GM18870 (cell line): Measurements from ENCODE around the gene TPP2.

Experiments used
- ATAC-seq: cut with Tn5 transposase; IDR thresholded peaks from one replicate; pipeline ENCODE4 v1.9.1; 2021; ENCODE audit warnings: moderate library complexity; ENCODE audit not compliant: unreplicated experiment

The TPP2 gene

DNA sequence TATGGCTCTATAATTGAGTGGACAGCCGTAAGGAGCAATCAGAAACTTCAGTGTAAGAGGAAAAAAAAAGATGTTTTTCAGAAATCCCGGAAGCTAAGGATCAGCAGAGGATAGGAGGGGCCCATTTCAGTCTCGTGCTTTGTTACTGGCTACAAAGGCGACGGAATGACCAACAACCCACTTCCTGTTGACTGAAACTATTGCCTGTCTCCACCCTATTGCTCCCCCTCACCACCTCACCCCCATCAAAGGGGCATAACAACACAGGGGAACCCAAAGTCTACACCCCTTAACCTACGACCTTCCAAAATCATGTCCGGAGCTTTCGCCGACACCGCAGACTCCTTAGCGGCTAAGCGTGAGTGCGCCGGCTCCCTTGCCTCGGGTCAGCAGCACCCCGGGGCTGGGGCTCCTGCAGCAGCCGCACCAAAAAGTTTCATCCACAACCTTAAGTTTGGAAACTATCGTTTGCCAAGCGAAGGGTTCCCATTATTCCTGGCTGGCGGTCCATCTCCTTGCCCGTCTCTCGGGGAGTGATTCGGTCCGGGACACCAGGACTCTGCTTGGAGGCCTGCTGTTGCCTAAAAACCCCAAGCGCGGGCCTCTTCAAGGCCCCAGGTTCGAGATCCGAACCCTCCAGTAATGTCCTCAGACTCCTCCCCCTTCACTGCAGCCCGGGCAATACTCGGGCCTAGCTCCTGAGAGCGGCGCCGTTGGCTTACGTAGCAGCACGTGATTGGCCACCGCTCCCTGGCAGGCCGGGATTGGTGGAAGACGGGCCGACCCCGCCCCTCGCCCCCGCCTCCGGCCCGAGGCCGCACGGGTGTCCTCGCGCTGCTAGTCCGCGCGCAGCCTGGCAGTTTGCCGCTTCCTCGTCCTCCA is at the start of gene TPP2:
Gene TPP2, plus strand, starts transcription at position 840 of the 882 bp plus-strand sequence. CDS start 53 bp downstream, outside the sequence.
- ATAC-seq: peak; percentile 73

- no peak for ATAC-seq
Measured at GRCh38 chr13:102548811-102549210, 48.0 kb upstream of the TPP2 start.

GRCh38 chr13:102550507-102550906 is 46.3 kb upstream of the TPP2 start:
- no peak for ATAC-seq

- ATAC-seq: no peak
Measured at GRCh38 chr13:102555914-102556553, 40.8 kb upstream of the TPP2 start.

DNA sequence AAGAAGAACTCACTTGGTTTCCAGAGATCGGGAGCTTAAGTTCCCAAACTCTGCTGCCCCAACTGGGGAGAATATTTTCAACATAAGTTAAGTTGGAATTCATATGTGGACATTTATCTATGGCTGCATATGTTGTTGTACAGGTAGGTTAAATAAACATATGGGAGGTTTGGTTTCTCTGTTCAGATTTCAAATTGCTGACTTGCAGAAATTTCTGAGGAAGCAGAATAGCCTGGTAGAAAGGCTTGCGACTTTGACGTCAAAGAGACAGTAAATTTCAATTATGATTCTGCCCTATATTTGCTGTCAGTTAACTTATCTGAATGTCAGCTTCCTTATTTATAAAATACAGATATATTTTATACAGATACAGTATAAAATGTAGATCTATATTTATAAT is 40.0 kb upstream of the TPP2 start:
- no peak for ATAC-seq

DNA sequence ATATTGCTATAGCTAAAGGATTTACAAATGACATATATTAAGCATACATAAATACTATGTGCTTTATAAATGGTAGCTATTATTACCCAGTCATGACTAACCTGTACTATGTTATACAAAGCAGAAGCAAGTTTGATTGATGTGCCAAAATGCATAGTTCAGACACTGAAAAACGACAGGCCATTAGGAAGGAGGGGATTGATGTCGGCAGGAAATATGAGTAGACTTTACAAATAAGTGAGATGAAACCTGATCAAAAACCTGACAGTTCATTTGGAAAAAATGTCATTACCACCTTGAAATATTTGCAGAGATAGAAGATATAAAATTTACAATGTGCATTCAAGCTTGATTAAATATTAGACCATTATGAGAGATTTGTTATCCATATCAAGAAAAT is 38.8 kb upstream of the TPP2 start:
- no peak for ATAC-seq

- ATAC-seq: no peak
Measured at GRCh38 chr13:102561933-102562332, 34.9 kb upstream of the TPP2 start.

- no peak for ATAC-seq
Measured at GRCh38 chr13:102563267-102563666, 33.5 kb upstream of the TPP2 start.

DNA sequence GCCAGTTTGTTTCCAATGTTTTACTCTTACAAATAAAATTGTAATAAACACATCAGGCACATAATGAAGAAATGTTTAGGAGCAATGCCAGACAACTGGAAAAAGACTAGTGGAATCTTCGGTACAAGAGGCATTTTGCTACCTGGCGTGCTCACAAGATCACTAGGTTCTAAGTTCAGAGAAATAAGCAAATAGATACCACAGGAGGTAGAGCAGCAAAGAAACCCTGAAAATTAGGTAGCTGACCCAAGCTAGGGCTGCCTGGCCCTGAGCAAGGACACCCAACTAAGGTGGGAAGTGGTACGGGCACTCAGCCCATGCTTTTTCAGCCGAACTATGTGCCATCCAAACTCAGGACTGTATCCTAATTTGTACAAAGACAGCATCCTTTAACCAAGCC is 32.2 kb upstream of the TPP2 start:
- ATAC-seq: no peak

- ATAC-seq: no peak
Measured at GRCh38 chr13:102566513-102566912, 30.3 kb upstream of the TPP2 start.

GRCh38 chr13:102567857-102568256 is 28.9 kb upstream of the TPP2 start:
- no peak for ATAC-seq

DNA sequence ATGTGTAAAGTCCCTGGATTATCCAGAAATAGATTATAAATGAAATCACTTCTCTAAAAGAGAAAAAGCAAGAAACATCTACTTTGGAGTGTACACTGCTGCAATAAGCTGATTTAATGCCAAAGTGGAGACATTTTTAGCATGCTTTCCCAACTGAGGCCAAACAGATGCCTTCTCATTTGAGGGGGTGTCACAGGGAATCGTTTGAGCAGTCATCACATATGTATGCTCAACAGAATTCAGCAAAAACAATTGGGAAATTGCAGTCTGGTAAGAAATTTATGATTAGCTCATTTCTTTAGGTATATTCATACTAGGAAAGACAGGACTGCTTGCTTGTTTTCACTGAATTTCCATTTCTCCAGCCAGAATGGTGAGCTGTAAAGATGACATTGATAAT is 27.3 kb upstream of the TPP2 start:
- no peak for ATAC-seq

GRCh38 chr13:102571075-102571474 is 25.7 kb upstream of the TPP2 start:
- no peak for ATAC-seq

DNA sequence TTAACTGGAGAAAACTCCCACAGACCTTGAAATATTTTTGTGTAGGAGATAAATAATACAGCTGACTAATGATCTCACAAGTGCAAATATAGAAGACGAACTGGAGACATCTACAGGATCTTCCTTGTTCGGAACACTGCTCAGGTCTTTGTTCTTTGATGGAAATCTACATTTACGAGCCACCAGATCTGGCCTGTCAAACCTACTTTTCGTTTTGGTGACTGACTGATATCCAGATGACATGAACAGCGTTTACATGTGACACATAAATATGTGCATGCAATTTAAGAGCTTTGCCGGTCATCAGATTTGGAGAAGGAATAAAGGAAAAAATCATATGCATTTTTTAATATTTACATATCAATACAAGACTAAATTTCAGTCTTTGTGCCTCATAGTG is 24.5 kb upstream of the TPP2 start:
- no peak for ATAC-seq

- peak; percentile 56 for ATAC-seq
Measured at GRCh38 chr13:102580552-102581169, 16.1 kb upstream of the TPP2 start.

DNA sequence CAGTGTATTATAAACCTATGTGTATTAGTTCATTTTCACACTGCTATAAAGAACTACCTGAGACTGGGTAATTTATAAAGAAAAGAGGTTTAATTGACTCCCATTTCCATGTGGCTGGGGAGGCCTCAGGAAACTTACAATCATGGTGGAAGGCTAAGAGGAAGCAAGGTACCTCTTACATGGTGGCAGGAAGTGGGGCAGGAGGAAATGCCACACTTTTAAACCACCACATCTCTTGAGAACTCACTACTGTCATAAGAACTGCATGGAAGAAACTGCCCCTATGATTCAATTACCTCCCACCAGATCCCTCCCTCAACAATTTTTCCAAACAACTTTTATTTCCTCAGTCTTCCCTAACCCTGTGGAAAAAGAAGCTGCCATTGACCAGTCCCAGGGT is 14.5 kb upstream of the TPP2 start:
- no peak for ATAC-seq

GRCh38 chr13:102584434-102584833 is 12.4 kb upstream of the TPP2 start:
- peak; percentile 81 for ATAC-seq

DNA sequence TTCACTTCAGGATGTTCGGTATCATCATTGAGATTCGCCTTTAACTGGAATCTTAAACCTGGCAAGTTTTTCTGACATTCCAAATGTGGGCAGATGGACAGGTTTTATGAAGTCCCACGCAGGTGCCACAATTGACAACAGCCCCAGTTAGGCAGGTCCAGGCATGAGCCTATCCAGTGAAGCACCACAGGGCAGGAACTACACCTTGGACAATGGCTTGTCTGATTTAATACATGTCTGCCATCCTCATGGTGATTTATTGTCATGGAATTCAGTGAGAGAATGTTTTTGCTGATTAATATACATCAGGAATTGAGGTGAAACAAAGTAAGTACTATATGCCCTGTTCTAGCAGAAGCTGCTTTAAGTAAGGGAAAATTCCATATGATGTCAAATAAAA is 10.2 kb upstream of the TPP2 start:
- ATAC-seq: no peak

DNA sequence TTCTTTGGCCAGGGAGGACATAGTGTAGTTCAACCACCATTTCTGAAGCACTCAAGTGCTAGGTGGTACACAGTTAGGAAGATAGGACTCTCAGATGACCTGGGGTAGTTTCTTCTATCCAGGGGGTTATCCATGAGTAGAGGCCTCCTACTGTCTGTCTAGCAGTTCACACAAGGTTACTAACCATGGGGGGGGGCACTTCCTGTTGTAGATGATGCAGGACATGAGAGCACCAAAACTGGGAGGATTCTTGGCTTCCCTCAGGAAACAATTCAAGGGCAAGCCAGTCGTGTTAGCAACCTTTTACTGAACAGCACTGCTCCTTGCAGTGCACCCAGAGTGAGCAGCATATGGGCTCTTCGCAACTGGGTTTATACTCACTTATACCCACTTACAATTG is 8.9 kb upstream of the TPP2 start:
- ATAC-seq: no peak

DNA sequence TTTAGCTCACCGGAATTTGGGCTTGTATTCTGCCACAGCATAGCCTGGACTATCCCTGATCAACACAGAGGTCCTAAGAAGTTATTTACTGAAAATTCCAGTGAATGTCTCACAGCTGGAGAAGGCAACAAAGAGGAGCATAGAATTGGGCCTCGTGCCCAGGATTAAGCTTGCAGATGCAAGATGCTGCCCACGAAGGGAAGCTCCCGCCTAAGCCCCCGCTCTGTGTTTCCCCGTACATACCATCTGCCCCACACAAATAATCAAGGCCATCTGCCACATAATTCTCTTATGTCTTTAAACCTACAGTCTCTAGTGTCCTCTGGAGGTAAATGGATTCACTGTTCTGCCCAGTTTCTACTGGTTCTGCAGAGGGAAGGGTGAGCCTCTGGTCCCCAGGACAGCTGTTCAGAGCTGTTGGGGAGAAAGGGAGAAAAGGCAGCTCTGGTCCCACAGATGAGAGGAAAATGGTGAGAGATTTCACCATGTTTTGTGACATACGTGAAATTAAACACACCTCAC is 7.4 kb upstream of the TPP2 start:
- no peak for ATAC-seq

- ATAC-seq: peak; percentile 49
Measured at GRCh38 chr13:102591988-102592781, 4.6 kb upstream of the TPP2 start.
